ENCODE data around the gene THSD8. TPM values are rescaled to one million over a fixed set of nuclear protein-coding genes. Genes with fewer than 3 reads are reported as not detected.

Gene THSD8
- total and polyA plus RNA-seq, 2 of the 8 experiments (the other 6 are each of a cell fraction or from before 2014, with no cell fraction given): 8.2 to 42.3 TPM

GRCh38 chr19:12791345-12792050 is 10.4 kb upstream of the THSD8 start, which contains the start of gene JUNB:
JUNB (plus strand) TSS chr19:12791486; CDS start chr19:12791772, 286 bp downstream.
- H2BK5ac ChIP-seq (ENCODE audit: low read depth, low read length): no peak within 1 kb of the TSS
- no peak within 1 kb of the TSS for H3K23ac ChIP-seq (ENCODE audit: insufficient read length)
- ChIA-PET POLR2A (ENCODE audit: partially characterized antibody) (interaction anchor here (0.7 to 15.2 kb wide), 18 partner anchors 9 to 95 kb away, joined by 3 to 317 read pairs (median 6); partner anchors contain the start of genes DNASE2, GET3, HOOK2 and PRDX2), CTCF (ENCODE audit: partially characterized antibody) (interaction anchor here (0.9 to 17.9 kb wide), 9 partner anchors 11 to 122 kb away, joined by 3 to 288 read pairs (median 4); partner anchors contain the start of genes RNASEH2A and THSD8)
- WGBS, 2 experiments (ENCODE audit: extremely low coverage in 1 of 2, insufficient coverage in 1 of 2, insufficient read length in 1 of 2, insufficient replicate concordance in 2 of 2, low coverage in 1 of 2, low lambda C conversion rate in 2 of 2, missing lambda C conversion rate in 1 of 2): 3% methylated on average over 60 of the region's 73 CpGs; no CpG with 5 or more reads in 1 of the 2 experiments
- no peak within 1 kb of the TSS for H2BK20ac ChIP-seq (ENCODE audit: low read length)
- no peak within 1 kb of the TSS for H4K91ac ChIP-seq (replicated peaks; ENCODE audit: insufficient read length, low read length)
- peak within 1 kb of the TSS; percentile 46 to 71 (median 54) for H3K4me3 ChIP-seq (ENCODE audit: extremely low read depth in 1 of 4, insufficient read depth in 2 of 4, low read depth in 3 of 4, low read length in 4 of 4)
- no peaks in the 10 kb centered on the region for H3K79me2 ChIP-seq (ENCODE audit: control insufficient read depth in 1 of 2, insufficient read depth in 2 of 2, low read length in 2 of 2)
- no peak within 1 kb of the TSS for H3K27ac ChIP-seq (ENCODE audit: low read depth, low read length)
- H2BK15ac ChIP-seq (ENCODE audit: low read length): no peak within 1 kb of the TSS
- FAIRE-seq (no peak), DNase-seq (ENCODE audit: low read depth in 1 of 2, low spot score in 2 of 2) (peak in 1 of 2 experiments; percentile 88)
- H3K27me3 ChIP-seq (replicated peaks in 1 of 4; ENCODE audit: control insufficient read depth in 3 of 4, extremely low read depth in 1 of 4, insufficient read depth in 3 of 4, low read length in 3 of 4): peaks cover 0 to 18% (median 13%) of the 10 kb centered on the region in 4 experiments; a peak in 5 of 7 replicates
- no peaks in the 10 kb centered on the region for H3K9me3 ChIP-seq (ENCODE audit: insufficient read depth in 2 of 2, low read depth in 1 of 2, low read length in 1 of 2)
- H4K20me1 ChIP-seq (replicated peaks in 1 of 2; ENCODE audit: control insufficient read depth in 1 of 2, insufficient read depth in 2 of 2, low read length in 2 of 2): no peaks in the 10 kb centered on the region
- H2AFZ ChIP-seq (ENCODE audit: low read length): no peak within 1 kb of the TSS
- no peak within 1 kb of the TSS for H2BK120ac ChIP-seq (replicated peaks; ENCODE audit: low read depth, low read length)
- H3K23me2 ChIP-seq (ENCODE audit: low read depth, low read length): peaks cover 29% of the 10 kb centered on the region
- no peak within 1 kb of the TSS for H3K56ac ChIP-seq (replicated peaks; ENCODE audit: insufficient read length, low read depth, low read length)
- peak within 1 kb of the TSS; percentile 95 for H3K18ac ChIP-seq (ENCODE audit: extremely low read depth, low read length)
- H3K4ac ChIP-seq (replicated peaks; ENCODE audit: insufficient read length, low read depth, low read length): no peak within 1 kb of the TSS
- no peaks in the 10 kb centered on the region for H3K36me3 ChIP-seq (ENCODE audit: control insufficient read depth in 2 of 4, insufficient read depth in 4 of 4, low read length in 3 of 4)
- H4K5ac ChIP-seq (ENCODE audit: insufficient read length, low read depth, low read length): no peak within 1 kb of the TSS
- no peak within 1 kb of the TSS for H3K14ac ChIP-seq (ENCODE audit: insufficient read length)
- H3K4me2 ChIP-seq (ENCODE audit: insufficient read depth in 1 of 2, low read depth in 2 of 2, low read length in 2 of 2): peak within 1 kb of the TSS; percentile 74 to 97
- H3K4me1 ChIP-seq (replicated peaks in 1 of 4; ENCODE audit: control insufficient read depth in 3 of 4, insufficient read depth in 4 of 4, low read length in 3 of 4): peaks cover 9 to 39% (median 25%) of the 10 kb centered on the region in 4 experiments
- peak within 1 kb of the TSS in 3 of 4 experiments; percentile 46 to 63 (median 61); a peak in 6 of 7 replicates for H3K9ac ChIP-seq (replicated peaks in 1 of 4; ENCODE audit: extremely low read depth in 1 of 4, low read depth in 3 of 4, low read length in 3 of 4)
- H3K79me1 ChIP-seq (ENCODE audit: low read depth, low read length): no peaks in the 10 kb centered on the region
- H2BK12ac ChIP-seq (ENCODE audit: low read depth, low read length): no peak within 1 kb of the TSS
- H4K8ac ChIP-seq (ENCODE audit: extremely low read depth, insufficient read depth, low read length): peak within 1 kb of the TSS; percentile 81
- H2AK5ac ChIP-seq (ENCODE audit: low read depth, low read length): no peak within 1 kb of the TSS; the same call in 1 of the 2 replicates
- peak; percentile 94 for TF ChIP-seq TBP (IDR thresholded peaks at IDR 0.05; ENCODE audit: low read depth, low read length)
- peak; percentile 58; the same call in 1 of the 2 replicates for TF ChIP-seq GABPA (IDR thresholded peaks at IDR 0.05; ENCODE audit: borderline replicate concordance, insufficient read depth, low read length)
- no peak for TF ChIP-seq SP2 (IDR thresholded peaks at IDR 0.05; ENCODE audit: low read length)
- TF ChIP-seq BRCA1 (IDR thresholded peaks at IDR 0.05; ENCODE audit: low read depth, low read length): no peak
- no peak for TF ChIP-seq RBBP5 (IDR thresholded peaks at IDR 0.05; ENCODE audit: borderline replicate concordance, low read depth, low read length)
- TF ChIP-seq POU5F1 (IDR thresholded peaks at IDR 0.05; ENCODE audit: low read depth, low read length): no peak
- TF ChIP-seq SIX5 (IDR thresholded peaks at IDR 0.05; ENCODE audit: low read depth, low read length): no peak
- TF ChIP-seq POLR2A (IDR thresholded peaks at IDR 0.05; ENCODE audit: control extremely low read depth in 1 of 2, low read depth in 2 of 2, low read length in 2 of 2): peak; percentile 95 to 99
- TF ChIP-seq ASH2L (IDR thresholded peaks at IDR 0.05; ENCODE audit: low read length): peak; percentile 34
- TF ChIP-seq CEBPB (IDR thresholded peaks at IDR 0.05; ENCODE audit: low read depth, low read length): no peak
- no peak; a peak in 1 of 4 replicates for TF ChIP-seq SIN3A (conservative IDR thresholded peaks at IDR 0.05 in 1 of 2, IDR thresholded peaks at IDR 0.05 in 1 of 2; ENCODE audit: low read depth in 1 of 2, low read length in 2 of 2)
- no peak for TF ChIP-seq EP300 (IDR thresholded peaks at IDR 0.05; ENCODE audit: borderline replicate concordance in 1 of 2, low read depth in 2 of 2, low read length in 2 of 2)
- TF ChIP-seq GTF2F1 (IDR thresholded peaks at IDR 0.05; ENCODE audit: borderline replicate concordance, low read depth, low read length): 0 out of 2 replicates have a peak, but pooled peaks have one; percentile 62

Measured in H1 (cell line).